Chondrocyte (in vitro differentiated cells): Measurements from ENCODE around the gene SEM1. TPM values are rescaled to one million over a fixed set of nuclear protein-coding genes. Genes with fewer than 3 reads are reported as not detected.

Experiments used
- DNase-seq: peaks from one replicate; pipeline ENCODE4 v3.0.0; 2021; ENCODE audit warnings: mixed read lengths, low spot score
- H3K27ac Mint-ChIP-seq: one replicate; pipeline ENCODE4 v1.8.0; 2021; ENCODE audit warnings: mild to moderate bottlenecking, moderate library complexity, mixed read lengths; ENCODE audit not compliant: unreplicated experiment
- H3K27me3 Mint-ChIP-seq: 2 replicates; pipeline ENCODE4 v1.8.0; 2021; ENCODE audit warnings: low read depth, mixed read lengths
- H3K36me3 Mint-ChIP-seq: 2 replicates; pipeline ENCODE4 v1.8.0; 2021; ENCODE audit warnings: low read depth, mixed read lengths
- H3K4me1 Mint-ChIP-seq: 2 replicates; pipeline ENCODE4 v1.8.0; 2021; ENCODE audit warnings: low read depth, mild to moderate bottlenecking, mixed read lengths
- H3K4me3 Mint-ChIP-seq: one replicate; pipeline ENCODE4 v1.8.0; 2021; ENCODE audit warnings: mild to moderate bottlenecking, moderate library complexity, mixed read lengths; ENCODE audit not compliant: unreplicated experiment
- H3K9me3 Mint-ChIP-seq: 2 replicates; pipeline ENCODE4 v1.8.0; 2021; ENCODE audit warnings: low read depth, mixed read lengths
- CTCF ChIP-seq: fragments of 200-600 bp; sonication (generic); IDR thresholded peaks from 2 replicates; pipeline ENCODE4 v1.5.0; 2021; ENCODE audit warnings: antibody characterized with exemption, mild to moderate bottlenecking, moderate library complexity
- total RNA-seq: library from RNA; stranded (reverse); gene quantifications from 3 replicates; pipeline ENCODE4 v1.2.1, GENCODE V29; 2021

The SEM1 gene
- total RNA-seq, 1 donor from 2014 or later: 33.3 TPM

DNA sequence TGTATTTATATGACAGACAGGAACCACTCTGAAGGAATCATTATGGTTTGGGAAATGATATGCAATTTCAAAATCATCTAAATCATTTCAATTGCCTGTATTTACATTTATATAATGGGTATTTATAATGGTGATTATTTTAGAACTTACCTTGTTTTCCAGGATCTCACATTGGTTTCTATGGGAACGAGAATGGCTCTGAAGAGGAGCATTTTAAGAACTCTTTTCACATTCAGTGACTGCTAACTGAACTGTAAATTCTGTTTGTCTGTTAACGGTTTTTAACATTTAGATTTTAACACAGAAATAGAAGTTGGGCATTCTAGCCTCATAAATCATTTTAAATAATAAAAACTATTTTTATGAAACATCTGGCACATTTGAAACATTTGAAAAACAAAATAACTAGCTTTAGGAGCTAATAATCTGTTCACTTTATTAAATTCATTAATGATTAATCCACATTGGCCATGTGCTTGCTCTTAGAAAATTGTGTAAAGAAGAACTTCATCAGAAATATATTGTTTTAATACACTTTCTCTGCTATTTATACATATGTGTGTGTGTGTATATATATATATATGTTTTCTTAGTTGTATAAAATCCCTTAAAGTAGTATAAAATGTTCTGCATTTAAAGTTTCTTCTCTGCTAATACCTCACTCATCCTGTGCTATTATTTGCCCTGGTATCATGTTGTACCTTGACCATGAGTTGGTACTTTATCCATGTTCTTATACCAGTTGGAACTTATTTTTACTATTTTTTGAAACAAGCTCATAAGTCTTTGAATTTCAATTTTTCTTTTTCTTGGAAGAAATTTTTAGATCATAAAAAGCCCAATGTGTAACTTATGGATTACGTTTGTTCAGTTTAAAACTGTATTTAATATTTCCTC, 8.7 kb upstream of the SEM1 start:
- no peak overlapping the region for H3K4me3 Mint-ChIP-seq
- peaks cover 18% of the 10 kb centered on the region for H3K27me3 Mint-ChIP-seq
- H3K4me1 Mint-ChIP-seq: peaks cover 10% of the 10 kb centered on the region
- H3K36me3 Mint-ChIP-seq: no peaks in the 10 kb centered on the region
- H3K27ac Mint-ChIP-seq: no peak overlapping the region
- TF ChIP-seq CTCF: no peak
- DNase-seq: no peak
- H3K9me3 Mint-ChIP-seq: no peaks in the 10 kb centered on the region

GRCh38 chr7:96713037-96713436, 3.4 kb upstream of the SEM1 start:
- no peak for TF ChIP-seq CTCF

DNA sequence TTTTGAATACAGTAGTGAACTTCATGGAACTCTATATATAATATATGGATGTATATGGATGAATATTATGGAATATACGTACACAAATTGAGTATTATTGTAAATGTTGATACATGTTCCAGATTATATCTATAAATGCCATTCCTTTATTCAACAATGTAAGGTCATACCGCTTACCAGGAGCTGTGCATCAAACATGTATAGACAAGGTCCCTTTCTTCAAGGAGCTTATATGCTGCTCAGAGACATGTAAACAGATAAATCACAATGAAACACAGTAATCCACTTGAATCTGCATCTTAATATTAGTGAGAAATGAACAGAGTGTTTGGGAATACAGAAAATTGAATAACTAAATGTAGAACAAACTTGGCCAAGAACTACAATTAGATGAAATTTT, 898 bp upstream of the SEM1 start:
- H3K27me3 Mint-ChIP-seq: peaks cover 5% of the 10 kb centered on the region
- peaks cover 34% of the 10 kb centered on the region for H3K4me1 Mint-ChIP-seq
- no peak for TF ChIP-seq CTCF
- H3K27ac Mint-ChIP-seq: no peak overlapping the region
- H3K4me3 Mint-ChIP-seq: no peak overlapping the region
- peaks cover 5% of the 10 kb centered on the region for H3K9me3 Mint-ChIP-seq
- DNase-seq: no peak
- H3K36me3 Mint-ChIP-seq: no peaks in the 10 kb centered on the region

More at GRCh38 chr7:96713037-96713436, 3.4 kb upstream of the SEM1 start:
- Mint-ChIP-seq H3K27ac (no peak overlapping the region), H3K27me3 (peaks cover 17% of the 10 kb centered on the region), H3K4me3 (no peak overlapping the region), H3K36me3 (no peaks in the 10 kb centered on the region), H3K4me1 (peaks cover 19% of the 10 kb centered on the region), H3K9me3 (peaks cover 5% of the 10 kb centered on the region)
- DNase-seq: no peak

DNA sequence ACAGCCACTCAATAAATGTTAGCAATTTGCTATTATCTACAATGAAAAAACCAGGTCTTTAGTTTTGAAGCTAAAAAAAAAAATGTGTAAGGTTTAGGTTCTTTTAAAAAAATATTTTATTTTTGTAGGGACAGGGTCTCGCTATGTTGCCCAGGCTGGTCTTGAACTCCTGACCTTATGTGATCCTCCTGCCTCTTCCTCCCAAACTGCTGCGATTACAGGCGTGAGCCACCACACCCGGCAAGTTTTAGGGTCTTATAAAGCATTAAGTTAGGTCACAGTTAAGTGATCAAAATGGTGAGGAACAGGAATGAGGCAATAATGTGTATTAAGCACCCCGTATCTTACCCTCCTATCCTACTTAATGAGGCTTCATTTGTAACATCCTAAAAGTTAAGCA, 774 bp downstream of the SEM1 start:
- H3K27me3 Mint-ChIP-seq: peaks cover 1% of the 10 kb centered on the region
- DNase-seq: no peak
- TF ChIP-seq CTCF: no peak
- peak overlapping the region; percentile 93 for H3K4me3 Mint-ChIP-seq
- H3K36me3 Mint-ChIP-seq: no peaks in the 10 kb centered on the region
- peak overlapping the region; percentile 99 for H3K27ac Mint-ChIP-seq
- peaks cover 5% of the 10 kb centered on the region for H3K9me3 Mint-ChIP-seq
- H3K4me1 Mint-ChIP-seq: peaks cover 34% of the 10 kb centered on the region

DNA sequence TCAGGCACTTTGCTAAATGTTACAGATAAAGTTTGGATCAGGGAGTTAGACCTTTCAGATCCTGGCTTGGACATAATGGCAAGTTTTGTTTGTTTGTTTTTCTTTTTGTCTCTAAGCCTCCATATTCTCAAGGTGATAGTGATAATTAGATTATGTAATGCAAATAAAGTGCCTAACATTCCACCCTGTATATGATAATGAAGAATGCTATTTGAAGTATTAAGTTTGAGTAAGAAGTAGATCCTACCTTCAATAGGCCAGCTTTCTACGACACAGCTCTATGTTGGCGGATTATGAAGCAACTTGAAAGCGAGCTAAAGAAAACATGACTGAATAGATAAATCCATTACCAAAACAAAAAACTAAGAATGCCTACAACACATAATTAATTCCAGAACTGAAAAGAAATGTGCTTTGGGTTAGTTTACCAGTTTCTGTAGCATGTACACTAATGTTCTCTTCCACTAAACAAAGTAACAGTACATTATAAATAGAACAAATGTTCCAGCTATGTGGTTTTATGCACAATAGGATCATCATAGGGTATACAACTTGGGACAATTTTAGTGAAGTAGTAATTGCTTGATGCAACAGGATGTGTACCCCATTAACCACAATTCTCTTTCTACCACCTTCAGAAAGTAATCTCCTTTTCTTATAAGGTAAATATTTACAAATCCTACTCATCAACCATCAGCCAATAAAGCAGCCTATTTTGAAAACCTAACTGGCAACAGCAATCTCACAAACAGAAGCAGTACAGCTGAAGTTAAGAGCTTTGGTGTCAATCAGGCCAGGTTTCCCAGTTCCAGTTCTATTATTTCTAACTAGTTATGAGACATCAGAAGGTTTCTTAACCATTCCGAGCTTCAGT, 1.5 kb downstream of the SEM1 start:
- TF ChIP-seq CTCF: no peak
- Mint-ChIP-seq H3K27ac (peak overlapping the region; percentile 66), H3K9me3 (peaks cover 5% of the 10 kb centered on the region), H3K36me3 (no peaks in the 10 kb centered on the region), H3K4me1 (peaks cover 34% of the 10 kb centered on the region), H3K4me3 (peak overlapping the region; percentile 93), H3K27me3 (peaks cover 1% of the 10 kb centered on the region)
- no peak for DNase-seq
